SK-N-SH treated with all-trans-retinoic acid at 6 μM for 48 hours (cell line): ENCODE results near the gene COL21A1.

ENCODE experiments used
- ARNTL ChIP-seq: fragments of 450-650 bp; formaldehyde crosslinking; IDR thresholded peaks from 2 replicates; pipeline ENCODE4 v1.5.0; 2020; ENCODE audit warnings: low read depth, mild to moderate bottlenecking, moderate library complexity, borderline replicate concordance
- CSRNP3 ChIP-seq: fragments of 250-450 bp; sonication (Bioruptor Pico); IDR thresholded peaks from 2 replicates; pipeline ENCODE4 v1.5.1; 2021; ENCODE audit warnings: mild to moderate bottlenecking, moderate library complexity
- ESRRG ChIP-seq: fragments of 250-450 bp; sonication (Bioruptor Pico); IDR thresholded peaks from 2 replicates; pipeline ENCODE4 v1.6.1; 2021; ENCODE audit warnings: mild to moderate bottlenecking
- GLIS3 ChIP-seq: fragments of 250-450 bp; sonication (Bioruptor Pico); IDR thresholded peaks from 2 replicates; pipeline ENCODE4 v1.5.0; 2020; ENCODE audit warnings: mild to moderate bottlenecking, moderate library complexity
- ISL1 ChIP-seq: fragments of 250-450 bp; sonication (Bioruptor Pico); IDR thresholded peaks from 2 replicates; pipeline ENCODE4 v2.1.2; 2022; ENCODE audit warnings: mild to moderate bottlenecking, moderate library complexity
- OSR1 ChIP-seq: fragments of 250-450 bp; sonication (Bioruptor Pico); IDR thresholded peaks from 2 replicates; pipeline ENCODE4 v1.8.0; 2022; ENCODE audit warnings: moderate library complexity, mild to moderate bottlenecking, inconsistent platforms
- PPARA ChIP-seq: fragments of 250-450 bp; sonication (Bioruptor Pico); IDR thresholded peaks from 2 replicates; pipeline ENCODE4 v1.5.0; 2020; ENCODE audit warnings: mild to moderate bottlenecking, borderline replicate concordance
- RARB ChIP-seq: fragments of 250-450 bp; sonication (Bioruptor Pico); IDR thresholded peaks from 2 replicates; pipeline ENCODE4 v1.8.0; 2021; ENCODE audit warnings: mild to moderate bottlenecking, moderate library complexity
- TSHZ2 ChIP-seq: fragments of 250-450 bp; sonication (Bioruptor Pico); IDR thresholded peaks from 2 replicates; pipeline ENCODE4 v1.5.0; 2020; ENCODE audit warnings: mild to moderate bottlenecking, moderate library complexity
- ZC3H10 ChIP-seq: fragments of 250-450 bp; sonication (Bioruptor Pico); IDR thresholded peaks from 2 replicates; pipeline ENCODE4 v1.5.1; 2021; ENCODE audit warnings: mild to moderate bottlenecking, moderate library complexity
- ZFP3 ChIP-seq: fragments of 250-450 bp; sonication (Bioruptor Pico); IDR thresholded peaks from 2 replicates; pipeline ENCODE4 v1.5.0; 2020; ENCODE audit warnings: mild to moderate bottlenecking, moderate library complexity
- ZNF70 ChIP-seq: fragments of 450-650 bp; formaldehyde crosslinking; IDR thresholded peaks from 2 replicates; pipeline ENCODE4 v1.5.0; 2020; ENCODE audit warnings: mild to moderate bottlenecking, moderate library complexity
- ZNF8 ChIP-seq: fragments of 450-650 bp; formaldehyde crosslinking; IDR thresholded peaks from 2 replicates; pipeline ENCODE4 v1.5.0; 2020; ENCODE audit warnings: mild to moderate bottlenecking, moderate library complexity

GRCh38 chr6:56288347-56288746 lies 41.0 kb upstream of the COL21A1 start:
- no peak for TF ChIP-seq ISL1 (CRISPR knock-in tag)
- no peak for TF ChIP-seq RARB (CRISPR knock-in tag)
- TF ChIP-seq PPARA: no peak
- TF ChIP-seq OSR1 (CRISPR knock-in tag): no peak
- no peak for TF ChIP-seq ARNTL (CRISPR knock-in tag)
- TF ChIP-seq TSHZ2 (CRISPR knock-in tag): no peak
- no peak for TF ChIP-seq ESRRG
- no peak for TF ChIP-seq ZC3H10 (CRISPR knock-in tag)
- TF ChIP-seq ZFP3 (CRISPR knock-in tag): no peak
- TF ChIP-seq CSRNP3: no peak
- no peak for TF ChIP-seq ZNF8 (CRISPR knock-in tag)
- TF ChIP-seq ZNF70 (CRISPR knock-in tag): no peak
- no peak for TF ChIP-seq GLIS3 (CRISPR knock-in tag)
